Sigmoid colon (tissue), 7 donors: Measurements from ENCODE around the gene MIXL1. TPM values are rescaled to one million over a fixed set of nuclear protein-coding genes. Genes with fewer than 3 reads are reported as not detected.
A peak's percentile ranks its signal among the peaks of the same experiment; 100 is the strongest.
"Not testable (repeated sequence)": the region's sequence is repeated elsewhere in the genome, so short reads cannot be mapped to it uniquely, and the experiment has no call there.

ENCODE experiments used
- DNase-seq: peaks from one replicate; pipeline ENCODE4 v3.0.0-alpha.2; 2019
- H3K27ac ChIP-seq, 4 donors: fragments of 200-600 bp; sonication (generic); one replicate each; pipeline ENCODE4 v1.5.1; 2016 to 2019; ENCODE audit warnings: mild to moderate bottlenecking in 1 of 4
- H3K27me3 ChIP-seq, 3 donors: fragments of 200-600 bp; sonication (generic); one replicate each; pipeline ENCODE4 v1.5.1; 2019; ENCODE audit warnings: mild to moderate bottlenecking in 1 of 3
- H3K36me3 ChIP-seq, 4 donors: fragments of 200-600 bp; sonication (generic); one replicate each; pipeline ENCODE4 v1.5.1; 2016 to 2019
- H3K4me1 ChIP-seq, 4 donors: fragments of 200-600 bp; sonication (generic); one replicate each; pipeline ENCODE4 v1.5.1; 2017 to 2019
- H3K4me3 ChIP-seq, 4 donors: fragments of 200-600 bp; sonication (generic); one replicate each; pipeline ENCODE4 v1.5.1; 2017 to 2019; ENCODE audit warnings: mild to moderate bottlenecking in 2 of 4, moderate library complexity in 1 of 4
- H3K9me3 ChIP-seq, 4 donors: fragments of 200-600 bp in 3 of 4; sonication (generic) in 3 of 4; one replicate each; pipeline versions ENCODE4 v1.5.1 to v1.6.1; 2013 to 2019
- CTCF ChIP-seq, 4 experiments: fragments of 450-650 bp in 3 of 4; fragments of 200-600 bp in 1 of 4; IDR thresholded peaks; one replicate each; pipeline ENCODE4 v1.5.1; 2016 to 2019; ENCODE audit warnings: antibody characterized with exemption in 4 of 4, mild to moderate bottlenecking in 3 of 4, moderate library complexity in 2 of 4
- EP300 ChIP-seq, 4 donors: sonication (generic); formaldehyde crosslinking; IDR thresholded peaks; one replicate each; pipeline ENCODE4 v1.6.1; 2017; ENCODE audit warnings: antibody characterized with exemption in 4 of 4
- POLR2A ChIP-seq, 2 donors: fragments of 450-650 bp; IDR thresholded peaks; one replicate each; pipeline ENCODE4 v1.6.1; 2016; ENCODE audit warnings: antibody characterized with exemption in 2 of 2, mild to moderate bottlenecking in 2 of 2, moderate library complexity in 2 of 2
- POLR2AphosphoS5 ChIP-seq, 4 donors: sonication (generic); formaldehyde crosslinking; IDR thresholded peaks; one replicate each; pipeline ENCODE4 v1.6.1; 2017; ENCODE audit warnings: antibody characterized with exemption in 4 of 4
- WGBS, 2 donors: extraction: QIAGEN DNeasy Blood & Tissue Kit; methylation state at CpG; one replicate each; pipeline ENCODE4 v1.1.7; 2013; 5-methylcytosine and 5-hydroxymethylcytosine counted together
- intact Hi-C: fragments of 100-400 bp; cut with DNase I; formaldehyde crosslinking; loops from one replicate; pipeline ENCODE4 v1.15.1; 2023
- polyA plus RNA-seq, 3 donors: library from polyadenylated mRNA; stranded (reverse); fragments of 200-250 nt; gene quantifications; one replicate each; pipeline ENCODE4 v1.2.3, GENCODE V29; 2013
- total RNA-seq, 4 donors: library from RNA; depleted of rRNA; stranded (reverse); fragments of >200 nt; gene quantifications; one replicate each; pipeline ENCODE4 v1.1.0, GENCODE V29; 2016
- donor health status: healthy with polysubstance abuse.
- donor health status: Bipolar disorder and iron deficiency.
- donor health status: healthy.

MIXL1 gene
- total and polyA plus RNA-seq, 7 donors = 0.13 TPM; not detected in 6

- intact Hi-C loops = no loop called here
- Histone ChIP-seq H3K4me1 (peaks cover 0 to 2% (median 0%) of the 10 kb centered on the region in 4 donors), H3K27me3 (no peaks in the 10 kb centered on the region), H3K9me3 (no peaks in the 10 kb centered on the region), H3K4me3 (no peak overlapping the region), H3K36me3 (no peaks in the 10 kb centered on the region), H3K27ac (no peak overlapping the region)
- TF ChIP-seq POLR2AphosphoS5 (IDR thresholded peaks at IDR 0.05) (no peak), CTCF (IDR thresholded peaks at IDR 0.05) (no peak), POLR2A (IDR thresholded peaks at IDR 0.05) (no peak), EP300 (IDR thresholded peaks at IDR 0.05) (no peak)
- WGBS, 2 donors = 96 to 99% methylated on average over 4 of the region's 4 CpGs
- DNase-seq = no peak
Measured at GRCh38 chr1:226253933-226254332, 30.5 kb downstream of the MIXL1 start.

GRCh38 chr1:226255380-226255779 lies 31.9 kb downstream of the MIXL1 start:
- H3K4me3 ChIP-seq = no peak overlapping the region
- H3K36me3 ChIP-seq = peaks cover 0 to 3% (median 0%) of the 10 kb centered on the region in 4 donors
- intact Hi-C loops = no loop called here
- H3K27me3 ChIP-seq = no peaks in the 10 kb centered on the region
- peaks cover 0 to 2% (median 0%) of the 10 kb centered on the region in 4 donors for H3K9me3 ChIP-seq
- no peak for TF ChIP-seq POLR2A (IDR thresholded peaks at IDR 0.05)
- no peak for TF ChIP-seq POLR2AphosphoS5 (IDR thresholded peaks at IDR 0.05)
- no peak for TF ChIP-seq CTCF (IDR thresholded peaks at IDR 0.05)
- no peak for TF ChIP-seq EP300 (IDR thresholded peaks at IDR 0.05)
- DNase-seq = no peak
- 91 to 93% methylated on average over 3 of the region's 3 CpGs for WGBS, 2 donors
- no peak overlapping the region for H3K27ac ChIP-seq
- H3K4me1 ChIP-seq = no peaks in the 10 kb centered on the region

GRCh38 chr1:226261818-226262217 lies 38.4 kb downstream of the MIXL1 start:
- H3K27ac ChIP-seq = no peak overlapping the region
- intact Hi-C loops = no loop called here
- no peaks in the 10 kb centered on the region for H3K27me3 ChIP-seq
- H3K4me1 ChIP-seq = no peaks in the 10 kb centered on the region
- no peak for TF ChIP-seq POLR2AphosphoS5 (IDR thresholded peaks at IDR 0.05)
- TF ChIP-seq CTCF (IDR thresholded peaks at IDR 0.05) = no peak
- no peak for TF ChIP-seq POLR2A (IDR thresholded peaks at IDR 0.05)
- no peak for TF ChIP-seq EP300 (IDR thresholded peaks at IDR 0.05)
- no peak overlapping the region for H3K4me3 ChIP-seq
- no peak for DNase-seq
- 98% methylated on average over 1 of the region's 1 CpG for WGBS, 2 donors
- peaks cover 0 to 5% (median 1%) of the 10 kb centered on the region in 4 donors for H3K9me3 ChIP-seq
- peaks cover 0 to 8% (median 2%) of the 10 kb centered on the region in 4 donors for H3K36me3 ChIP-seq

GRCh38 chr1:226268421-226269124 lies 45.1 kb downstream of the MIXL1 start:
- H3K4me3 ChIP-seq = no peak overlapping the region
- intact Hi-C loops = no loop called here

GRCh38 chr1:226272233-226272902 lies 48.9 kb downstream of the MIXL1 start:
- WGBS, 2 donors = 85 to 91% methylated on average over 8 of the region's 8 CpGs
- H3K4me1 ChIP-seq, DNase-seq, H3K27me3 ChIP-seq, H3K4me3 ChIP-seq, intact Hi-C loops, H3K36me3 ChIP-seq, H3K9me3 ChIP-seq, H3K27ac ChIP-seq: not testable (repeated sequence)

More at GRCh38 chr1:226268421-226269124, 45.1 kb downstream of the MIXL1 start:
- Histone ChIP-seq H3K27ac (peak overlapping the region in 1 of 4 donors; percentile 21), H3K9me3 (no peaks in the 10 kb centered on the region), H3K27me3 (no peaks in the 10 kb centered on the region), H3K4me1 (no peaks in the 10 kb centered on the region), H3K36me3 (no peaks in the 10 kb centered on the region)
- 49 to 75% methylated on average over 3 of the region's 3 CpGs for WGBS, 2 donors
- no peak for TF ChIP-seq EP300 (IDR thresholded peaks at IDR 0.05)
- TF ChIP-seq CTCF (IDR thresholded peaks at IDR 0.05) = no peak
- TF ChIP-seq POLR2AphosphoS5 (IDR thresholded peaks at IDR 0.05) = no peak
- TF ChIP-seq POLR2A (IDR thresholded peaks at IDR 0.05) = no peak
- DNase-seq = no peak
